Measurements from ENCODE around the gene DRD3.

Gene DRD3

DNA sequence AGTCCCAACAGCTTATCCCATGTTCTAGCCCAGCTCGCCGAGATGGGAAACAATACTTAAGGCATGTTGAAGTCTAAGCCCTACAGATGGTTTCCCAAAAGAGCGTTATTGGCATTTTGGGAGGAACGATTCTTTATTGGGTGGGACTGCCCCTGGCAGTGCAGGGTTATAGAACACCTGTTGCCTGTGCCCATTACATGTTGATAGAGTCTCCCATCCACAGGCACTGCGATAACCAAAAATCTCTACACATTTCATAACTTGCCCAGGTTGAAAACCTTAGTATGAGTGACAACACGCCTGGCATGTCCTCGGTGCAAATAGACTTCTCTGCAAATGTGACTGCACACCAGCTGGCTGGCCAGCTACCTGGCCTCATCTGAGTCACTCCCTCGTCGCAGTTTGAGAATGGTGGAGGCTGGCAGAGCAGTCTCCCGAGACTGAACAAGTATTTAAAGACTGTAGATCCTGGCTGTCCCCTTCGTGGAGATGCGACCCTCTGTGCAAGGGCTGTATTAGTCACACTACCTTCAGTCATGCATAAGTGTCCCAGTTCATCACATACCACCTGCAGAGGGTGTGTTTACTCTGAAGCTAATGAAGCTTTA is 39.8 kb upstream of the DRD3 start:
- TF ChIP-seq ZFX (IDR thresholded peaks at IDR 0.05; ENCODE audit: borderline replicate concordance) = no peak
- TF ChIP-seq, protein P1, sequence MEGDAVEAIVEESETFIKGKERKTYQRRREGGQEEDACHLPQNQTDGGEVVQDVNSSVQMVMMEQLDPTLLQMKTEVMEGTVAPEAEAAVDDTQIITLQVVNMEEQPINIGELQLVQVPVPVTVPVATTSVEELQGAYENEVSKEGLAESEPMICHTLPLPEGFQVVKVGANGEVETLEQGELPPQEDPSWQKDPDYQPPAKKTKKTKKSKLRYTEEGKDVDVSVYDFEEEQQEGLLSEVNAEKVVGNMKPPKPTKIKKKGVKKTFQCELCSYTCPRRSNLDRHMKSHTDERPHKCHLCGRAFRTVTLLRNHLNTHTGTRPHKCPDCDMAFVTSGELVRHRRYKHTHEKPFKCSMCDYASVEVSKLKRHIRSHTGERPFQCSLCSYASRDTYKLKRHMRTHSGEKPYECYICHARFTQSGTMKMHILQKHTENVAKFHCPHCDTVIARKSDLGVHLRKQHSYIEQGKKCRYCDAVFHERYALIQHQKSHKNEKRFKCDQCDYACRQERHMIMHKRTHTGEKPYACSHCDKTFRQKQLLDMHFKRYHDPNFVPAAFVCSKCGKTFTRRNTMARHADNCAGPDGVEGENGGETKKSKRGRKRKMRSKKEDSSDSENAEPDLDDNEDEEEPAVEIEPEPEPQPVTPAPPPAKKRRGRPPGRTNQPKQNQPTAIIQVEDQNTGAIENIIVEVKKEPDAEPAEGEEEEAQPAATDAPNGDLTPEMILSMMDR (IDR thresholded peaks at IDR 0.05) = no peak
- H3K27ac ChIP-seq = no peak overlapping the region

DNA sequence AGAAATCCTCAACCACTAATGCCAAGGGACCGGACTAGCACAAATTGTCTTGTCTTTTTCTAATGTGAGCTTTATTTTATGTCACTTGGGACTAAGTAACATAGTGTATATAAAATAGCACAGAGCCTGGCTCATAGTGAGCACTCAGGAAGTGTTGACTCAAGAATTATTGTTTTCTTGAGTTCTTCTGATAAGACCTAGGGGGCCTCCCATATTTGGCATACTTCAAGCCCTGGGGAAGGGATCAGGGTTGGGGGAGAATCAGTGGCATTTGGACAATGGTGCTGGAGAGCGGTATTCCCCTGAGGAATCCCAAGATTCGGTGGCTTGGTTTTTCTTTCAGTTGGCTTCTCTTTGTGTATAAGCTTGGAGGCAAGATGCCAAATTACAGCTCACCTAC is 39.2 kb upstream of the DRD3 start:
- H3K27ac ChIP-seq = no peak overlapping the region
- TF ChIP-seq, protein P1 (IDR thresholded peaks at IDR 0.05) = no peak
- TF ChIP-seq ZFX (IDR thresholded peaks at IDR 0.05; ENCODE audit: borderline replicate concordance) = no peak

DNA sequence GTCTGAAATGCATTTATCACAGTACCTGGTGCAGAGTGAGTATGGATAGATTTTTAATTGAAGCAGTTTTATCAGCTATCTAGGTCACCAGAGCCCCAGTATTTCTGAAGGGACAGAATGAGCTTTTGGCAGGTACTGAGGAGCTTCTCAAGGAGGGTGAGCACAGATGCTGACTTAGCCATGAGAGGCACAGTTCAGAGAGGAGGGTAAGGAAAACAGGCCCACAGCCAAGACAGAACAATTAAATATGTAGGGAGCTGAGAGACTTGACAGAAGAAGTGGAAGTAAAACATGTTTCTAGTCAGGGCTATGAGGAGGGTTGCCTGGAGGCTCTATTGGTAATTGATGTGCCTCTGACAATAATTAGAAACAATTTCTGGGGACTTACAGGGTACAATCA is 38.4 kb upstream of the DRD3 start:
- TF ChIP-seq, protein P1 (IDR thresholded peaks at IDR 0.05) = no peak

DNA sequence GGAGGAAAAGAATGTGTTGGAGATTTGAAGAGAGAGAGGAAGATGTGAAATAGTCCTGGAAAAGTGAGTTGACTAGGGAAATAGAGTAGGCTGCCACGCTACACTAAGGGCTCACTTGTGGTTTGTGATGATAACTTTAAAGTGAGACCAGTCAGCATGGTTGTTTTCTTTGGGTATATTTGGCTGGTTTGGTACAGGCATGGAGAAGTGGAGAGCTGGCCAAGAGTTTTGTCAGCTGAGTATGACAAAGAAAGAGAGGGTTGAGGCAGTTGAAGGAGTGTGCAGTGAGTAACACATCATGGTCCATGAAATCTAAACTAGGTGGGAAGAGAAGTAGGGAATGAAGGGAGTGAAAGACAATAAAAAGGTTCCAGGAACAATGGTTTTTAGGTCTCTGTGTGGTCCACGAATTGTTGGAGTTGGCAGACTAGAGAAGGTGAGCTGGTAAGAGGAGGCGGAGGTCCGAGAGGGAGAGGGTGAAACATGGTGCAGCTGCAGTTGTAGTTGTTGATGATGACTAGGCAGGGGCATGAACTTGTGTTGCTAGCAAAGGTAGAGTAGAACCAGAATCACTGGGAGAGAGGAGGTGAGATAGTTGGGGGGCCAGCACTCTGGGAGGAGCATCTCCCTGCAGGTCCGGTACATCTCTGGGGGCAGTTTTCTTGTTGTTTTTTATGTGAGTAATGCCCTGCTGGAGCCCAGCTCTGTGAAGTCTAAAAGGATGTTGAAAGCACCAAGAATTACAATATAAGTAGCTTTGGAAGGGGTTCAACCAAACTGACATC is 37.5 kb upstream of the DRD3 start:
- H3K27ac ChIP-seq = no peak overlapping the region

More for the DNA sequence above, 38.4 kb upstream of the DRD3 start:
- H3K27ac ChIP-seq = no peak overlapping the region

DNA sequence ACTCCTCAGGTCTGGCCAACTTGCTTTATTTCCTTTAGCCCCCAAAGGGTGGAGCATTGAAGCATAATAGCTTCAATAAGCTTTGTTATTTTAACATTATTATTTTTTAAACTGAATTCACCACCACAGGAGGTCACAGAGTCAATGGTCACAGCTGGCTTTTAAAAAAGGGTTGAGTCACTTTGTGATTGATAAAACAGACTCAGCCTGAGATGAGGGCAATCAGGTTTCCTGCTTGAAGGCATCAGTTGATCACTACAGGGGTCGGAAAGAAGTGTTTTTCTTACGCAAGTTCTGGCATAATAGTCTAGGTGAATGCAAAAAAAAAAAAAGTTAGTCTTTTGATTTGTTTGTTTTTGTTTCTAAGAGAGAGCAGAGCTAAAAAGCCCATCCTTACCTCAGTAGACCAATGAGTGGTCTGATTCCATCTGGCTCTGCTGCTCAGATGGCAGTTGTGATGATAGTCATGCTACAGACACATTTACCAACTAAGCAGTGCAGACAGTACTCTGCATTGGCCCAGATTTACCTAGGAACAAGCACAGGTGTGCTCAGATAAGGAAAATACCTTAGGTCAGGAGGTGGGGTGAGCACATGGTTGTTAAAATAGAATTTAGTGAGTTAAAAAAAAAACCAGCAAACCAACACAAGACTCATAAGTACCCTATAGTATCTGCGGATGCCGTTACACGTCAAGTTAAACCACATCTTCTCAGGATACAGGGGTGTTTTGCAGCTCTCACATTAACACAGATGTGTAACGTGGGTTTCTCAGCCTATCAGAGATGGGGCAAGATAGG is 35.9 kb upstream of the DRD3 start:
- no peak overlapping the region for H3K27ac ChIP-seq
- TF ChIP-seq, protein P1 (IDR thresholded peaks at IDR 0.05) = no peak

More for the DNA sequence above, 37.5 kb upstream of the DRD3 start:
- TF ChIP-seq, protein P1 (IDR thresholded peaks at IDR 0.05) = no peak
- no peak for TF ChIP-seq ZFX (IDR thresholded peaks at IDR 0.05; ENCODE audit: borderline replicate concordance)

DNA sequence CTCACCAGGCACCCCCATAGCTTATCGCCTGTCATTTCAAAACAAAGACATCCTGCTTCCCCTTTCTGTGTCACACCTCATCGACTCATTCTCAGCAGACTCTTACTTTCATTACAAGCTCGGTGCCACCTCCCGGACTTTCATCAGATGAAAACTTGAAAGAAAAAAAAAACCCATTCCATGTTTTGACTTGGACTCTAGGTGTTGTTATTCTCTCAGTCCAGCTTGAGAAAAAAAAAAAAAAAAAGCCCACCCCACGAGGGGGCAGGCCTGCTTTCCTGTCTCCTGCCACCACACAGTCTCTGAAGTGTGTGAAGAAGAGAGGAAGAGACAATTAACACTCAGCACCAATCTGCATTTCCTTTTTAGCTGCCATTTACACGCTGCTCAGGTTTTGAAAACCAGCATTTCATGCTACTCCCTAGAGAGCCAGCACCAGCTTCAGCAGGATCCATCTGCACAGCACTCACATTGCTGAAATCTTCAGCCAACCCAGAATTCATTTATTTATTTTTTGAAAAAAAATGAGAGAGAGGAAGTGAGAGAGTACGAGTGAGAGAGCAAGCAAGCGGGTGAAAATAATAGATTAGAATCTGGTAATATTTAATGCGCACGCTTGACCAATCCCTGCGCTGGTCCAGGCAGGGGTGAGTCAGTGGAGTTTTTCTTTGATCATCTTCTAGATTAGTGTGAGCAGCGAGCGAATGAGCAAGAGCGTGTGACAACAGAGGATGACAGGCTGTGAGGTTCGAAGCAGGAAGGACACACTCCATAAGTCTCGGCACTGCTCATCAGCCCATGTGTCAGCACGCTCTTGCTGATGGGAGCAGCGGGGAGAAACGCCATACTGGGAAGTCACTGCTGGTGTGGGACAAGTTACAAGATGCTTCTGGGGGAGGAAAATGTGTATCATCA is 35.0 kb upstream of the DRD3 start:
- no peak overlapping the region for H3K27ac ChIP-seq
- TF ChIP-seq ZFX (IDR thresholded peaks at IDR 0.05; ENCODE audit: borderline replicate concordance) = no peak
- TF ChIP-seq, protein P1 (IDR thresholded peaks at IDR 0.05) = no peak
